Right forelimb (tissue), 1 donor: ENCODE results near the gene EXOC4.
"Not testable (repeated sequence)": the region's sequence is repeated elsewhere in the genome, so short reads cannot be mapped to it uniquely, and the experiment has no call there.

Source experiments
- DNase-seq: peaks from one replicate; pipeline ENCODE4 v3.0.0-alpha.2; 2018

Gene EXOC4

DNA sequence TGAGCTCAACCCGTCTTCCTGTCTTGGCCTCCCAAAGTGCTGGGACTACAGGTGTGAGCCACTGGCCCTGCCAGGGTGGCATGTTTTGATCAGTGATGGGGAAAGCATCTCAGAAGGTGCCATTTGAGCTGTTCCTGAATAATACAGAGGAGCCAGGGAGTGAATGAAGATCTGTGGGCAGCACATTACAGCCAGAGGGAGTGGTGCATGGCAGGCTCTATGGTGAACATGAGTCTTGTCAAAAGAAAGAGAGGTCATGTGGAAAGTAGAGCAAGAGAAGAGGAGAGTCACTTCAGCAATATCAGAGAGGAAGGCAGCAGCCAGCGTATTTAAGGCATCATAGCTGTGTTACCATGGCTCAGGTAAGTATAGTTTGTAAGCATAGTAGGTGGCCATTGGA, 598.5 kb downstream of the EXOC4 start:
- DNase-seq = no peak

DNA sequence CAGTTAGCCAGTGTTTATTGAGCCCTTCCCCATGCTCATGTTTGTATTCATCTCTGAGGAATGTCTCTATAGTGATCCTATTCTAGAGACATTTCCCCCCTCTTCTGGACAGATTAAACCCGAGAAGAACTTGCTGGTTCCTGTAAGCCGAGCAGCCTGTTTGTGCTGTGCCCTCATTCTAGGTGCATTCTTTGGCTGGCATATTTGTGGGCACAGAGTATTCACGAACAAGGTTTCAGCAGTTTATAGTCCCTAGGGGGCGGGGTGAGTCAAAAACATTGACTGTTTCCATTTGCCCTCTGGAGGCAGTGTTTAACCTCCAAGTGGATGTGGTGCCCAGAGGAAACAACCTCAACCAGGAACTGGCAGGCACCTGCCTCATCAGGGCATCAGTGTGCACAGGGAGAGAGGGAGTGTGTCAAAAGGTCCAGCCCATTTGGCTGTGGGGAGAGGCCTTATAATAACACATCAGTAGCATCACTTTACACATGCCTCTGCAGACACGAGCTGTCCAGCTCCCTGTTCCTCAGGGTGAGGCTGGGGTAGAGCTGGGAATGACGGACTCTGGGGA, 600.9 kb downstream of the EXOC4 start:
- no peak for DNase-seq

DNA sequence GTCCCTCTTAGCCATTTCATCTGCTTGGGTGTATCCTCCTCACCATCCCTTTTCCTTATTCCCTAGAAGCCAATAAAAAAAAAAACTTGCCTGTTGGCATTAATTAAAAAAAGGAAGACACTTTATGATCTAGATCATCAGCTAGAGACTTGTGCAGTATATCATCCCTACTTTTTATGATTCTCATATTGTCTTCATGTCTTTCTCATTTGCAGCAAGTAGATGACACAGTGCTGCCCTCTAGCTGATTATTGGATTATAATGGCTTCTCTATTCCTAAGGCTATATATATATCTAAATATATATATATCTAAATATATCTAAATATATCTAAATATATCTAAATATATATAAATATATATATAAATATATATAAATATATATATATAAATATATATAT, 601.9 kb downstream of the EXOC4 start:
- DNase-seq = no peak

DNA sequence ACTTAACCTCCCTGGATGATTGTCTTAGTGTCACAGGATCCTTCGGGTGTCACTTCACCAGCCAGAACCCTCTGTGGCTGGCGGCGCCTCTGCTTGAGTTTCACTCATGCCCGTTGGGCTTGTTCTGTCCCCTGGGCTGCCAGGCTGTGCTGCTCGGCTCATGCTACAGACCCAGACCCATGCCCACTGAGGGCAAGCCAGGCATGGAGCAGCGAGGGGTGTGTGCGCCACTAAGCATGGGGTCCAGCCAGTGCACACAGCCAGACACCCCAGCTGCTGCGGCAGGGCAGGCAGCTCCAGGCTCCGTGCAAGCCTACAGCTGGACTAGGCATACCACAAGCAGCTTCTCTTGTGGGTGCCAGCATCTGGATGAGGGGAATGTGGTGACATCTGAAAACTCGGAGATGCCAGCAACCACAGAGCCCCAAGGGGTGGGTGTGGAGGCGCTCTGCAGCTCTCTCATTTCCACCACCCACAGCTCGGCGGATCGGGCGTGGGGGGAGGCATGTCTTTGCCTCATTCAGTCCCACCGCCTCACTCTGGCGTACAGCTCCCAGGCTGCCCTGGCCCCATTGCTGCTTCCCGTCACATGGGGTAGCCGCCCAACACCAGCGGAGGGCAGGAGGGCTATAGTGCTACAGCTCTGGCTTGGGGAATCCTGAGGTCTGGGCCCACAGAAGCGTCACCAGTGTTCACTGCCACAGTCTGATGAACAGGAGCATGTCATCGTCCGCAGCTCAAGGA, 604.7 kb downstream of the EXOC4 start:
- DNase-seq = no peak

DNA sequence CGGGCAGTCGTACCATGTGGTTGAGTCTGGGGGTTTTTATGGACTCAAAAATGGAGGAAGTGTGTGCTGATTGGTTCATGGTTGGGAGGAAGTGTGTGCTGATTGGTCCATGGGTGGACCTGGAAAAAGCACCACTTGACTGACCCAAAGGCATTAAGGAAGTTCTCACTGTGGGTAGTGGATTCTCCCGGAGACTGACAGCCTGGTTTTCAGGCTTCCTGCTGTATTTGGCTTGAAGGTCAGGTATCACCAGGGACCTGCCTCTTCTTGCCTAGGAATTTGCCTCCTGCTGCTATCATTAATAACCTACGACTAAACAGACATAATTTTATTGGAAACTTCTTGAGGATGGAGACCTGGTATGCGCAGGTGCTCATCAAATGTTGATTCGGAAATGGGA, 605.4 kb downstream of the EXOC4 start:
- DNase-seq = no peak

DNA sequence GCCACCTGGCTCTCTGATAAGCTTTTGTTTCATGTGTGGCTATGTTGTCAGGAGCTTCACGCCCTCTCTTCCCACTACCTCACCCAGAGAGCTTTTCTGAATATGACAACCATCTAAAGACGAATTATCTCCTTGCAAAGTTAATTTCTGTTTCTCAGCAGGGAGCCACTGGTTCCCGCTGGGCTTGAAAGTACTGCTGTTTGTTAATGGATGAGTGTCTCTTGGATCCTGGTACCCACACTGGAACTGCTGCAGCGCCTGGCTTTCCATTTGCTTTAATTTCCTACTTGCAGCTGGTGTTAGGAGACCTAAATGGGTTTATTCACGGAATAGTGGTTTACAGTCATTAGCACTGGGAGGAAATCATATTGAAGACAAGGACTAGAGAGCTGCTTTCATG, 606.4 kb downstream of the EXOC4 start:
- DNase-seq = no peak

DNA sequence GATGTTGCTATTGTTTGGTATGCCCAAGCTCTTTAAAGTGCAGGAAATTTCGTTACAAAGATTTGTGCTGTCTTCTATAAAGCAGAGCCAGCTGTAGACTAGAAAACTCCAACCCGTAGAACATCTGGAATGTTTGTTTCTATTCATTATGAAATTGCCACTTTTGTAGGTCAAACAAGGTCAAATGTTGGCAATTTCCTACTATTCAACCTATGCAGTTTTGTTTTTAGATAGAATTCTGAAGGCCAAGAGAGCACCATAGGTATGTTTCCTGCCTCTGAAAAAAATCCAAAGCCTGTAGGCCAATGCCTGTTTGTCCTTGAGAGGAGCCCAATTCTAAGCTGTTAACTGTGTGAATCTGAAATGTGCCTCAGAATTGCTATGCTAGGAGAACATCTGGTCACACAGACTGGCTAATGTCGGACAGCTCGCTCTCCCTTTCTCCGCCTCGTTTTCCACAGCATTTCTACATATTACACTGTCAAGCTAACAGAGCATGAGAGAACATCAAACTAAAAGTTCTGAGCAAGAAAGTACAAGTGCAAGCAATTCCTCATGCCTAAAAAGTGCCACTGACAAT, 607.1 kb downstream of the EXOC4 start:
- no peak for DNase-seq

DNA sequence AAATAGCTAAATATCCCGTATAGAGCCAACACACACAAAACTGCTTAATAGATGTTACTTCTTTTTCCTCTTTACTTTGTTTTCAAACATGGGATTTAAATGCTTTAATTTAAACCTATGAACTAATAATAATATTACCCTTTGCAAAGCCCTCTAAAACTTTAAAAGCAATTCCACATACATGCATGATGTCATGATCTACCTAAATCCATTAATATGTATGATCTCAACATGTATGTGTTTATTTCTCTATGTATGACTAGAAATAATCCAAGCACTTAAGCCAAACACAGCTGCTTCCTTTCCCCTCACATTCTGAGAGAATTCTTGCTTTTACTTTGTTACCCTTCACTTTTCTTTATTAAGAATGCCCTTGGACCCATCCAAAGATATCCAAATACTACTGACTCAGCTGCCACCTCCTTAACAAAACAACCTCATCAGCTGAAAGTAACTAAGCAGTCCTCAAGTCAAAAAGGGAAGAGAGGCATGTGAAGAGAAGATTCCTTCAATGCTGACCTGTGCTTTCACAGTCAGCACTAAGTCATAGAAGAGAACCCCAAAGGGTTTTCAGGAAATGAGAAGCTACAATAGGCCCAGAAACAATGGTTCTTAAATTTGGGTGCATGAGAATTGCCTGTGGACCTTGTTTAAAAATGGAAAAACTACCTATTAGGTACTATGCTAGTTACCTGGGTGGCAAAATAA, 607.9 kb downstream of the EXOC4 start:
- no peak for DNase-seq

DNA sequence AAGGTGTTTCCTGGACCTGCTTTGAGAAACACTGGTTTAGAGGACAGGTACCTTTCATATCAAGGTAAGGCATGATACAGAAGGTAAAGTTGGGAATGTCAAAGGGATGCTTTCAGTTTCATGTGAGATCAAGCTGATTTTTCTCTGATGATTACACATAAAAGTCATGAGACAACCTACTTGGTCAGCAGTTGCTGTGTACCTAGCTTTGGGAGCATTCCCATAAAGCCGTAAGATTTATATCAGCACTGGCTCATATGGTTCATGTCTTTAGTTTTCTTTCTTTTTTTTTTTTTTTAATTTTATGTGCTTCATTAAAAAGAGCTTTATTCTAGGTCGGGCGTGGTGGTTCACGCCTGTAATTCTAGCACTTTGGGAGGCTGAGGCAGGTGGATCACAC, 609.0 kb downstream of the EXOC4 start:
- DNase-seq = no peak

DNA sequence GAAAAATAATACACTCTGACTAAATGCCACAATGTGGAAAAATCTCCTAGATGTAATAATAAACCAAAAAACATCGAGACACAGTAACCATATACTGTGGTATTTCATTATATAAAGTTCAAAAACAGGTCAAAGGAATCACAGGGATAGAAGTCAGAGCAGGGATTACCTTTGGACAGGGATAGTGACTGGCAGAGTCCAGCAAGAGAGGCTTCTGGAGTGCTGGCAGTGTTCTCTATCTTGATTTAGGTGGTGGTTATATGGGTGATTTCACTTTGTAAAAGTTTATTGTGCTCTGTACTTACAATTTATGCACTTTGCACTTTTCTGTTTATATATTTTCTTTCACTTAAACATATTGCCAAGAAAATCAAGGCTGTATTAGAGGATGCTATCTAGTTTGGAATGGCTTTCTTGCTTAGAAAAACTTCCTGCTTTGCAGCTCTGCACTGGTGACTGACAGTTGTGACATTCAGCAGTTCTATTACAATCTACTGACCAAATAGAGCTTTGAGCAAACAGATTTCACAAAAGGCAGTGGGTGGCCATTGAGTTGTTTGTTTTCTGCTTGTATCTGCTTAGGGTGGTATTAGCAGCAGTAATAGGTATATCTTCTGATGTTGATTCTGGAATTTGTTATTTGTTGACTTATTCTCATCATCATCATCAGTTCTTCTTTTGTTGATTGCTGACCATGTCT, 610.6 kb downstream of the EXOC4 start:
- no peak for DNase-seq

DNA sequence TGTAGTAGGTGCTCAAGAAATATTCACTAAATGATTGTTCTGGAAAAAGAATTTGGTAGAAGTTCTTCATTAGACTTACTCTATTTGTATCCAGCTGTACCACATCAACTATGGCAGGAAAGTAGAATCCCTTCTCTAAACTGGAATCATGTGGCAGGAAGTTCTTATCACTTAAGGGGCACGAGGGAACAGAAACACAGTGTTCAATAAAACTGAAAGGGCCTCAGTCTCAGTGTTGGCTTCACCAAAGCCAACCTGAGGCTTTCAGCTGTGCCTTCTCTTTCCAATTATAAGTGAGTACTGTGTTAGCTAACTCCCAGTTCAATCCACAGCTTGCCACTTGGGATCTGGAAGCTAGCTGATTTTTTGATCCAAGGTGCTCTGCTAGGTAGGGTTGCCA, 616.7 kb downstream of the EXOC4 start:
- no peak for DNase-seq

DNA sequence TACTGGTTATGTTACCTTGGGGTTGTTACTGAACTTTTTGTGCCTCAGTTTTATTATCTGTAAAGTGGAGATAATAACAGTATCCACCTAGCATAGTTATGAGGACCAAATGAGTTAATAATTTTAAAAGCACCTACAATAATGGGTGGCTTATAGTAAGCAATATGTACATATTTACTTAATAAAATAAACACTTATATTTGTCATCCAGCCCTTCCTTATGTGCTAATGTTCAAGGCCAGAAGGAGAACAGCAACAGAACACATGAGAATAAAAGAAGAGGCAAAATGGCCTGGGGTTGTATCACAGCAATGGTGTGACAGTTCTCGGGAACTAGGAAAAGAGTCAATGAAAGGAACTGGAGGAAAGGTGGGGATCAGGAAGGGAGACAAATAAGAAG, 618.9 kb downstream of the EXOC4 start:
- DNase-seq = no peak

DNA sequence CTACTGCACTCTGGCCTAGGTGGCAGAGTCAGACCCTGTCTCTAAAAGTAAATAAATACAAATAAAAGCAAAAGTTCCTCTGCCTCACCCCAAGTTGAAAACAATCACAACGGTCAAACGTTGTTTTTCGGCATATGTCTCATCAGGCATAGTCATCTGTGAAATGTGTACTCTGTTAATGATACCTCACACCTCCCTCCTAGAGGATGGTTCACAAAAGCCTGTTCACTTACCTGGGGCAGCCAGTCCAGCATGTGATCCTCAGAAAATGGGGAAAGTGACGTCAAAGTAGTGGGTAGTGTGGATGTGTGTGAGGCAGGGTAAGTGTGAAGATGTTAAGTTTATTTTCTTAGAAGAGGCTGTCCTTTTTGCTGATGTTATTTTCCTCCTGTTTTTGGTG, 620.3 kb downstream of the EXOC4 start:
- DNase-seq = no peak

DNA sequence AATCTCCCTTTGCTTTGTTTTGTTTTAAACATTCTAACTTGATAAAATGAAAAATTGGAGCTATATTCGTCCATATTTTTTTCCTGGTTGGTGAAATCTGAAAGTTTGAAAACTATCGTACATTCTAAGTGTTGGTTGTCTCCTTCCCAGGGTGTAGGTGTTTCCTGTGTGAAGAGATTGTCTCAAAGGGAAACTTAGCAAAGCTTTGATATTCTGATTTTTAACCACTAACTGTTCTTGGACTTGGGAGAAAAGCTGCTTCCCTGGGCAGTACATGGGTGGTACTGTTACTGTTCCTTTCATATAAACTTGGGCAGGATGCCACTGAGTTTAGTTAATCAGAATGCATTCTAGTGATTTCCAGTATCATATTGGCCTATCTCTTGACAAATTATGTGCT, 620.8 kb downstream of the EXOC4 start:
- DNase-seq = no peak

DNA sequence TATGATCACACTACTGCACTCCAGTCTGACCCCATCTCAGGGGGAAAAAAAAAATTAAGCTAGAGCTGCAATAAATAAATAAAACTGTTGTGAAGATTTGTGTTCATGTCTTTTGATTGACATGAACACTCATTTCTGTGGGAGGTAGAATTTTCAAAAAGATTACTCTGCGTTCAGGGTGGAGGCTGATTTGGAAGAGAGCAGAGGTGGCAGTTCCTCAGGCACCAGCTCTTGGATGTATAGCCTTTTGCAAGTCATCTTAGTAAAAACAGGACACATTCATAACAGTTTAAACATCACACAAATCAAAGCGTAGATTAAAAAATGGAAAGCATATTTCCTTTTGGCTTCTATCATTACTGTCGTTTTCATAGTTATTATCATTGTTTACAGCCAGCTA, 630.7 kb downstream of the EXOC4 start:
- DNase-seq = no peak

DNA sequence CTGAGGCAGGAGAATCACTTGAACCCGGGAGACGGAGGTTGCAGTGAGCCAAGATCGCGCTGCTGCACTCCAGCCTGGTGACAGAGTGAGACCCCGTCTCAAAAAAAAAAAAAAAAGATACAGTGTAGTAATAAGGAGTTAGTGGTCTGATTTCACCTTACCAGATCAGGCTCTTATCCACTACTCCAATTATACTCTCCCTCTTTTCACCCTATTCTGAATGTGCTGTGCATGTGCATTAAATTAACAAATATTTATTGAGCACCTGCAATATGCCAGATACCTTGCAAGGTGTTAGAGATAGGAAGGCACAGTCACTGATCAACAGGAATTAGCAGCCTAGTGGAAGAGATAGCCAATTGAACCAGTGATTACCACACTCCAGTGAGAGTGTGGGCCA, 632.3 kb downstream of the EXOC4 start:
- DNase-seq = no peak

DNA sequence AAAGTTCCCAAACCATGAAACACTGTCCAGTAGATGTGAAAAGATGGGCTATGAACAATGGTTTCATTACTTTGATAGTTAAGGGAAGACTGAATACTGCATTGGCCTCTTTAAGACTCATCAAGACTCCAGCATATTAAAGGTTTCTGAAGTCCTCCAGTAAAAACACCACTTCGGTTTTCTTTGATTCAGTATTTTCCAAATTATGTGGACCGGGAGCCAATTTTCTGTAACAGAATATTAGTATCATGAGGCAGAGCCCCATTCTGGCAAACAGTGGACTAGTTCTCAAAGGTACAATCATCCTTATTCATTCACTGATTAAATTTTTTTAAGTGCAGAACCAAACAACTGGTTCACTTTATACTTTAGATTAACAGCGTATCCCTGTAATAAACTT, 633.2 kb downstream of the EXOC4 start:
- no peak for DNase-seq

DNA sequence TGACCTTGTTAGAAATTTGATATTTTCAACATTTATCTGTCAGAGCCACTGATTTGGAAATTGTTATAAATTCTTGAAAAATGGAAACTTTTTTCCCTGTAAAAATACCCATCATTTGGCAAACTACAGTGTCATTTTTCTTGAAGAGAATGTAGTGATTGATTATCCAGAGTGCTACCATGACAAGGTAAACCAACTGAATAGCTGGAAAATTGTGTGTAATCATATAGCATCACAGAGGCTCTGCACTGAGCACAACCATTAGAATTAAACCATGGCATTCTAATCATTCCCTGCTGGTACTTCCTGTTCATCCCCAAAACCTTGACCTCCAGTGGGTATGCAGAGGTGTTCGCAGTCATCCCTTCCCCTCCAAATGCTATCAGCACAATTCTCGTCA, 633.9 kb downstream of the EXOC4 start:
- no peak for DNase-seq

DNA sequence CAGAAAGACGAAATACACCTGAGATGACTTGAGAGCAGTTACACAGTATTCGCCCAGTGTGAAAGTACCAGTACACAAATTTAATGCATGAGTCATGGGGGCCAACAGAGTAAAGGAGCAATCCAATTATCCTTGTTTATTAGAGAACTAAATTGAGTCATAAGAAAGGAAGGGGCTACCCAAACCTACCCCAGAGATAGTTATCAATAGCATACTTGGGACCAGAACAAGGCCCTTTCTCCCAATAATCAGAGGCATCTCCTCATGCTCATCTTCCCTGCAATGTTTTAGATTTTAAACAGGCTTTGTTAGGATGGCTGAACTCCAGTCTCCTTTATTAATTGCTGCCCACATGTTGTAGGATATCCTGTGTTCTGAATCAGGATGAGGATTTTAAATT, 634.6 kb downstream of the EXOC4 start:
- no peak for DNase-seq

DNA sequence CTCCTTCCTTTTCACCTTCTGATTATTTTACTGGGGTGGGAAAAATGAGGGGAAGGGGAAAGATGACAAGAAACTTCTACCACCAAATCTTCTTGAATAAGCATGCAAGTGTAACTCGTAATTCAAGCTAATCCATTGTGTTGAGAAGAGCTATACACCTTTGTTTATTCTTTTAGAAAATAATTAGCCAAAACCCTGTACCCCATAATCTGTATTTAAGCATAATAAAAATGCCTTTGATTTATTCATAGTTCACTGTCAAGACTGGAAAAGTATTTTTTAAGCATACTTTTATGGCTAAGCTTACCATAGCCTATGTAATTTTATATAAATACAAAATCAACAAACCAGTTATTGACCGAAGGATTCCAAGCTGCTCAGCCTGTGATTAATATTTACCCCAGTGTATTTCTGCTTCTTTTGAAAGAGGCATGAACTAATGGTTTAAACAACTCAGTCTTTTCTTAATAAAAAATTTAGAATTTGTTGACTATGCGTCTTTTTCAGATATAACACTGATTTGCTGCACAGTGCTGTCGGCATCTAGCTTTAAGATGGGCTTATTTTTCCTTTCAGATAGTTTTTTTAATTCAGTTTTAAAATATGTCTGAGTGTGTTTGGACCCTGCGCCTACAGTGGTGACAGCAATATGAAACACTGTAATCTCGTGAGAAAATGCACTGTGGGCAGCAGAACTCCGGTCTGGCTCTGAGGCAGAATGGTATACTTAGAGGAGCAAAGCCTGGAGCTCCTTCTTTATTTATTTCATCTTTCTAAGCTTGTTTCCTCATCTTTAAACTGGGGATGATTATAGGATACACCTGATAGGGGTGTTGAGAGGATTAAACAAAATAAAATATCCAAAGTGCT, 635.4 kb downstream of the EXOC4 start:
- no peak for DNase-seq

DNA sequence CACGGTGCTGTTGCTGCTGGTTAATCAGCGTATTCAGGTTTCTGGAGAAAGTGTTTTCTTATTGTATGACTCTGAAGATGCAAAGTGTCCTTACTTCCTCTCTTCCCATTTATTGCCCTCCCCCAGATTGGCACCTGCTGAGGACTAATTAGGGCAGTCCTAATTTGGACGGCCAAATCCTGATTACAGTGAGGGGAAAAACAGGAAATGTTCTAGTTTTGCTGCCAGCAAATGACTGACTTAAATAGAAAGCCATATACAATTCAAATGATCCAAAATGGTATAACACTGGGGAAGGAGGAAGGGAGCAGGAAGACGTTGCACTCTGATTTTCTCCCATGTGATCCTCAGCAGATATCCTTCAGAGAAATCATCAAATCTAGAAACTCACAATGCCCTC, 651.9 kb downstream of the EXOC4 start:
- DNase-seq = no peak

DNA sequence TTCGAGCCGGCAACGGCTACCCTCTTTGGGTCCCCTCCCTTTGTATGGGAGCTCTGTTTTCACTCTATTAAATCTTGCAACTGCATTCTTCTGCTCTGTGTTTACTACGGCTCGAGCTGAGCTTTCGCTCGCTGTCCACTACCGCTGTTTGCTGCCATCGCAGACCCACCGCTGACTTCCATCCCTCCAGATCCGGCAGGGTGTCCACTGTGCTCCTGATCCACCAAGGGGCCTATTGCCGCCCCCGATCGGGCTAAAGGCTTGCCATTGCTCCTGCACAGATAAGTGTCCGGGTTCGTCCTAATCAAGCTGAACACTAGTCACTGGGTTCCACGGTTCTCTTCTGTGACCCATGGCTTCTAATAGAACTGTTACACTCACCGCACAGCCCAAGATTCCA, 653.7 kb downstream of the EXOC4 start:
- DNase-seq = not testable (repeated sequence)
